ENCODE results near the gene MCEE. TPM values are rescaled to one million over a fixed set of nuclear protein-coding genes. Genes with fewer than 3 reads are reported as not detected.

The MCEE gene
- total RNA-seq, 1 donor from 2014 or later = 9.9 TPM

DNA sequence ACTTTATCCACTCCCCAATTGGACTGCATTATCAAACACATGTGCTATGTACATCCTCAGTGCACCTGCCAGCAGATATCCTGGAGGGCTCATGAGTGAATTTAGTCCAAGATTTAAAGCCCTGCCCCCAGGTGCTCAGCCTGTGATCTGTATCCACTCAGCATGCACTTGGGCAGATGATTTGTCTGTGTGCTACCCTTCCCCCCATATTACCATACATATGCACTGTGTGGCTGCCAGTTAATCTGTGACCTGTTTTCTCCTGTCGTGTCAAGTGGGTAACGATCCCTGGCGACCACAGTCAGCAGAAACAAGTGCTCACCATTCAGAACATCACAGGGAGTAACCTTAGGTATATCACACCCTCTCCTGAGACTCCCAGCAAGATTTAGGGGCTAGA is 51.4 kb downstream of the MCEE start:
- Mint-ChIP-seq H3K27me3 (ENCODE audit: low read depth) (no peaks in the 10 kb centered on the region), H3K9me3 (no peaks in the 10 kb centered on the region), H3K4me3 (no peak overlapping the region), H3K4me1 (no peaks in the 10 kb centered on the region), H3K36me3 (ENCODE audit: low read depth) (peaks cover 9% of the 10 kb centered on the region), H3K27ac (ENCODE audit: unreplicated experiment) (no peak overlapping the region)
- TF ChIP-seq, protein P1, sequence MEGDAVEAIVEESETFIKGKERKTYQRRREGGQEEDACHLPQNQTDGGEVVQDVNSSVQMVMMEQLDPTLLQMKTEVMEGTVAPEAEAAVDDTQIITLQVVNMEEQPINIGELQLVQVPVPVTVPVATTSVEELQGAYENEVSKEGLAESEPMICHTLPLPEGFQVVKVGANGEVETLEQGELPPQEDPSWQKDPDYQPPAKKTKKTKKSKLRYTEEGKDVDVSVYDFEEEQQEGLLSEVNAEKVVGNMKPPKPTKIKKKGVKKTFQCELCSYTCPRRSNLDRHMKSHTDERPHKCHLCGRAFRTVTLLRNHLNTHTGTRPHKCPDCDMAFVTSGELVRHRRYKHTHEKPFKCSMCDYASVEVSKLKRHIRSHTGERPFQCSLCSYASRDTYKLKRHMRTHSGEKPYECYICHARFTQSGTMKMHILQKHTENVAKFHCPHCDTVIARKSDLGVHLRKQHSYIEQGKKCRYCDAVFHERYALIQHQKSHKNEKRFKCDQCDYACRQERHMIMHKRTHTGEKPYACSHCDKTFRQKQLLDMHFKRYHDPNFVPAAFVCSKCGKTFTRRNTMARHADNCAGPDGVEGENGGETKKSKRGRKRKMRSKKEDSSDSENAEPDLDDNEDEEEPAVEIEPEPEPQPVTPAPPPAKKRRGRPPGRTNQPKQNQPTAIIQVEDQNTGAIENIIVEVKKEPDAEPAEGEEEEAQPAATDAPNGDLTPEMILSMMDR (conservative IDR thresholded peaks at IDR 0.05) = no peak
- no peak for DNase-seq (ENCODE audit: low read depth, low spot score)

GRCh38 chr2:71074893-71075395 is 55.1 kb downstream of the MCEE start:
- Mint-ChIP-seq H3K4me3 (no peak overlapping the region), H3K4me1 (peaks cover 7% of the 10 kb centered on the region), H3K36me3 (ENCODE audit: low read depth) (peaks cover 12% of the 10 kb centered on the region), H3K9me3 (no peaks in the 10 kb centered on the region), H3K27ac (ENCODE audit: unreplicated experiment) (no peak overlapping the region), H3K27me3 (ENCODE audit: low read depth) (no peaks in the 10 kb centered on the region)
- no peak for DNase-seq (ENCODE audit: low read depth, low spot score)
- TF ChIP-seq, protein P1 (conservative IDR thresholded peaks at IDR 0.05) = no peak

DNA sequence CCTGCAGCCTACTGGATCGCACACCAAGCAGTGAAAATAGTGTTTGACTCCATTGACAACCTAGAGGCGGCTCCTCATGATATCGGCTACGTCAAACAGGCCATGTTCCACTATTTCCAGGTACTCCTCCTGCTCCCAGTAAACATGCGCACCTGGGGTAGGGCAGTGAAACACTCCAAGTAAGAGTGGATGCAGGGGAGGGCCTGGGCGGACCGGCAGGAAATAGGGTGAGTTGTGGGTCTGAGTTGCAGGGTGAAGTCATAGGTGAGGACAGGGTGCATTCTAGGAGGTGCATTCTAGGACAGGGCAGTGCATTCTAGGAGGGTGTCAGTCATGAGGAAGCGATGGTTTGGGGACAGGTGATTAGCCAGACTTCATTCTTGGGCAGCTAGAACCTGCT is 56.6 kb downstream of the MCEE start:
- no peak overlapping the region for H3K27ac Mint-ChIP-seq (ENCODE audit: unreplicated experiment)

GRCh38 chr2:71072492-71072891 is 57.5 kb downstream of the MCEE start:
- H3K36me3 Mint-ChIP-seq (ENCODE audit: low read depth) = peaks cover 8% of the 10 kb centered on the region
- TF ChIP-seq, protein P1 (conservative IDR thresholded peaks at IDR 0.05) = no peak
- no peaks in the 10 kb centered on the region for H3K9me3 Mint-ChIP-seq
- H3K4me3 Mint-ChIP-seq = no peak overlapping the region
- DNase-seq (ENCODE audit: low read depth, low spot score) = no peak
- H3K27ac Mint-ChIP-seq (ENCODE audit: unreplicated experiment) = no peak overlapping the region
- peaks cover 24% of the 10 kb centered on the region for H3K4me1 Mint-ChIP-seq
- no peaks in the 10 kb centered on the region for H3K27me3 Mint-ChIP-seq (ENCODE audit: low read depth)

More for the DNA sequence above, 56.6 kb downstream of the MCEE start:
- Mint-ChIP-seq H3K9me3 (no peaks in the 10 kb centered on the region), H3K4me1 (peaks cover 18% of the 10 kb centered on the region), H3K4me3 (no peak overlapping the region), H3K27me3 (ENCODE audit: low read depth) (no peaks in the 10 kb centered on the region), H3K36me3 (ENCODE audit: low read depth) (peaks cover 8% of the 10 kb centered on the region)
- TF ChIP-seq, protein P1 (conservative IDR thresholded peaks at IDR 0.05) = no peak
- no peak for DNase-seq (ENCODE audit: low read depth, low spot score)

DNA sequence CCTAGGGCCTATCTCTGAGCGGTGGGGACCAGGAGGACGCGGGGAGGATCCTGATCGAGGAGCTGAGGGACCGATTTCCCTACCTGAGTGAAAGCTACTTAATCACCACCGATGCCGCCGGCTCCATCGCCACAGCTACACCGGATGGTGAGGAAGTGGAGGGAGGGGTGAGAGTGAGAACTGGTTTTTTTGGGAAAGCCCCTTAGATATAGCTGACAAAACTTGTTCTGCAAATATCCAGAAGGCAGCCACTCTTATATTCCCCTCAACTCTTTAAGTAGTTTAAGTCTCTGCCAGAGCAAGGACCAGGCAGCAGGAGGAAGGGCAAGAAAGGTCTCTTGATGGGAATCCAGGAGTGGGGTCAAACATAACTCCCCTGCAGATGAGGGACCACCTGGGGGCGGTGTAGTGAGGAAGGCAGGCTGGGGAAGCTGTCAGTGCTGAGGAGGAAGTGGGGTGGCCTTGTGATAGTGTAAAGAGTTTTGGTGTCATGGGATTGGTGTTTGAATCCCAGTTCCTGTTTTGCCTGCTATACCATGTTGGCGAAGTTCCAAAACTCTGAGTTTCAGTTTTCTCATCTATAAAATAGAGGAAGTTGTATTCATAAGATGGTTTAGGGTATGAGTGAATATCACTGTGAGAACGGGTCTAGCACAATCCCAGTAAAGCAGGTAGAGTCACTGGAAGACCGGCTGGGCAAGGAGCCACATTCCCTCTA is 58.2 kb downstream of the MCEE start:
- Mint-ChIP-seq H3K4me1 (peaks cover 27% of the 10 kb centered on the region), H3K27me3 (ENCODE audit: low read depth) (no peaks in the 10 kb centered on the region), H3K27ac (ENCODE audit: unreplicated experiment) (no peak overlapping the region), H3K4me3 (peak overlapping the region; percentile 65), H3K36me3 (ENCODE audit: low read depth) (peaks cover 8% of the 10 kb centered on the region), H3K9me3 (no peaks in the 10 kb centered on the region)
- TF ChIP-seq, protein P1 (conservative IDR thresholded peaks at IDR 0.05) = no peak
- no peak for DNase-seq (ENCODE audit: low read depth, low spot score)

All from neural crest cell (in vitro differentiated cells).